Body of pancreas (tissue), 4 donors: Measurements from ENCODE around the gene SEC61G. TPM values are rescaled to one million over a fixed set of nuclear protein-coding genes. Genes with fewer than 3 reads are reported as not detected.

Experiments
- ATAC-seq: fragments of 150-250 bp; one replicate; pipeline ENCODE4 v1.9.1; 2016
- DNase-seq, 4 donors: peaks; one replicate each; pipeline ENCODE4 v3.0.0-alpha.2; 2019
- H3K27ac ChIP-seq, 4 donors: fragments of 200-600 bp; sonication (generic); 1 replicate in 3 of 4; 2 replicates in 1 of 4; pipeline versions ENCODE4 v1.5.1 to v1.6.1; 2016 to 2019; ENCODE audit warnings: mild to moderate bottlenecking in 1 of 4, mixed read lengths in 1 of 4, moderate library complexity in 1 of 4
- H3K27me3 ChIP-seq, 2 donors: fragments of 200-600 bp; sonication (generic); one replicate each; pipeline ENCODE4 v1.6.0; 2016; ENCODE audit warnings: mild to moderate bottlenecking in 1 of 2
- H3K36me3 ChIP-seq, 2 donors: fragments of 200-600 bp; sonication (generic); replicated peaks in 1 of 2; 2 replicates each; pipeline ENCODE4 v1.5.1; 2016; ENCODE audit warnings: low read depth in 2 of 2; ENCODE audit not compliant: insufficient read depth in 1 of 2
- H3K4me1 ChIP-seq: fragments of 200-600 bp; sonication (generic); one replicate; pipeline ENCODE4 v1.6.0; 2016
- H3K4me3 ChIP-seq, 2 donors: fragments of 200-600 bp; sonication (generic); 1 replicate in 1 of 2; 2 replicates in 1 of 2; pipeline ENCODE4 v1.5.1; 2016 to 2019
- H3K9me3 ChIP-seq, 3 donors: fragments of 200-600 bp; sonication (generic); 1 replicate in 2 of 3; 2 replicates in 1 of 3; pipeline ENCODE4 v1.5.1; 2016
- POLR2A ChIP-seq, 3 donors: fragments of 450-650 bp; IDR thresholded peaks; one replicate each; pipeline ENCODE4 v1.6.1; 2016; ENCODE audit warnings: antibody characterized with exemption in 3 of 3, mild to moderate bottlenecking in 2 of 3
- WGBS, 2 donors: methylation state at CpG; one replicate each; pipeline ENCODE4 v1.1.5; 2017; 5-methylcytosine and 5-hydroxymethylcytosine counted together
- intact Hi-C: fragments of 100-400 bp; cut with DNase I; formaldehyde crosslinking; loops from one replicate; pipeline ENCODE4 v1.15.1; 2023
- total RNA-seq, 2 donors: library from RNA; depleted of rRNA; stranded (reverse); fragments of >200 nt; gene quantifications; one replicate each; pipeline ENCODE4 v1.1.0, GENCODE V29; 2016
- TF ChIP-seq, protein P1 (sequence below), 7 experiments: fragments of 450-650 bp in 4 of 7; fragments of 200-600 bp in 3 of 7; sonication (generic) in 3 of 7; IDR thresholded peaks; one replicate each; pipeline ENCODE4 v1.5.1; 2016 to 2019; ENCODE audit warnings: antibody characterized with exemption in 7 of 7

The SEC61G gene
- total RNA-seq, 2 donors from 2014 or later = 119 to 120 TPM

DNA sequence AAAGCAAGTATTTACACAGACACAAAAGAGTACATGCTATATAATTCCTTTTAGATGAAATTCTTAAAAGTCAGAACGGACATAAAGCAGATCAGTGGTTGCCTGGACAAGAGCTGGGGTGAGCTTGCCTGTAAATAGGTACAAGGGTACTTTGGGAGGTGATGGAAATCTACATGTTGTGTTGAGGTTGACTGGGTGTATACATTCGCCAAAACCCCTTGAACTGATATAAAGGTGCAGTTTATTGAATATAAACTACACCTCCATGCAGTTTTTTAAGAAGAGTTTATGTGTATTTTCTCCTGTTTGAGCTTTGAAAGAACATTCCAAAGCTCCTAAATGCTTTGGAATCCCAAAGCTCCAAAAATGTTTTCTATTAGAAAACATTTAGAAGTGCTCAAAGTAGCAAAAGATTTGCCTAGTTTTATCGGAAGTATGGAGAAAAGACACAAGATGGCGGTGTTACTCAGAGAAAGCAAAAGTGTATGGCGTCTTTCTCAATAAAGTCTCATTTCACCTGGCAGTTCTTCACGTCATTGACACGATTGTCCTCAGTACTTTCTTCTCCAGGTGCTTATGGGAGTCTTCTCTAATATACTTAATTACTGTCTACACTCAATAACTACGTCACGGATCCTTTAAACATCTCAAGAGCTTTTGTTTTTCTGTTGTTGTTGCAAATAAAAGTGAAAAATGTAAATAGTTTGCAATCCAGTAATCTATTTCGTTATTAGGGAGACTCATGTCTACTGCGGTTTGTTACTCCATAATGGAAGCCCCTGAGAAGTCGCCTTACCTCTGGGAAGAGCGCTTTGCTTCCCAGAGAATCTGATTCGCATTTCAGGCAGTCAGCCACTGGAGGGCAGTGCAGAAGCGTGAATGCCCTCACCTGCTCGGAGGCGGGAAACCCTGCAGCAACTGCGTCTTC is 14.7 kb upstream of the SEC61G start:
- DNase-seq = peak; percentile 89 to 92 (median 89)
- peak; percentile 99 for ATAC-seq
- Histone ChIP-seq H3K4me1 (peaks cover 5% of the 10 kb centered on the region), H3K27ac (peak overlapping the region in 3 of 4 donors; percentile 35 to 59 (median 53)), H3K4me3 (no peak overlapping the region), H3K36me3 (no peaks in the 10 kb centered on the region), H3K27me3 (no peaks in the 10 kb centered on the region), H3K9me3 (no peaks in the 10 kb centered on the region)
- peak in 1 of 3 donors; percentile 16 for TF ChIP-seq POLR2A (IDR thresholded peaks at IDR 0.05)
- TF ChIP-seq, protein P1, sequence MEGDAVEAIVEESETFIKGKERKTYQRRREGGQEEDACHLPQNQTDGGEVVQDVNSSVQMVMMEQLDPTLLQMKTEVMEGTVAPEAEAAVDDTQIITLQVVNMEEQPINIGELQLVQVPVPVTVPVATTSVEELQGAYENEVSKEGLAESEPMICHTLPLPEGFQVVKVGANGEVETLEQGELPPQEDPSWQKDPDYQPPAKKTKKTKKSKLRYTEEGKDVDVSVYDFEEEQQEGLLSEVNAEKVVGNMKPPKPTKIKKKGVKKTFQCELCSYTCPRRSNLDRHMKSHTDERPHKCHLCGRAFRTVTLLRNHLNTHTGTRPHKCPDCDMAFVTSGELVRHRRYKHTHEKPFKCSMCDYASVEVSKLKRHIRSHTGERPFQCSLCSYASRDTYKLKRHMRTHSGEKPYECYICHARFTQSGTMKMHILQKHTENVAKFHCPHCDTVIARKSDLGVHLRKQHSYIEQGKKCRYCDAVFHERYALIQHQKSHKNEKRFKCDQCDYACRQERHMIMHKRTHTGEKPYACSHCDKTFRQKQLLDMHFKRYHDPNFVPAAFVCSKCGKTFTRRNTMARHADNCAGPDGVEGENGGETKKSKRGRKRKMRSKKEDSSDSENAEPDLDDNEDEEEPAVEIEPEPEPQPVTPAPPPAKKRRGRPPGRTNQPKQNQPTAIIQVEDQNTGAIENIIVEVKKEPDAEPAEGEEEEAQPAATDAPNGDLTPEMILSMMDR (IDR thresholded peaks at IDR 0.05) = peak; percentile 59 to 94 (median 89)
- WGBS, 2 donors = 14 to 15% methylated on average over 18 of the region's 18 CpGs
- intact Hi-C loops = no loop called here

DNA sequence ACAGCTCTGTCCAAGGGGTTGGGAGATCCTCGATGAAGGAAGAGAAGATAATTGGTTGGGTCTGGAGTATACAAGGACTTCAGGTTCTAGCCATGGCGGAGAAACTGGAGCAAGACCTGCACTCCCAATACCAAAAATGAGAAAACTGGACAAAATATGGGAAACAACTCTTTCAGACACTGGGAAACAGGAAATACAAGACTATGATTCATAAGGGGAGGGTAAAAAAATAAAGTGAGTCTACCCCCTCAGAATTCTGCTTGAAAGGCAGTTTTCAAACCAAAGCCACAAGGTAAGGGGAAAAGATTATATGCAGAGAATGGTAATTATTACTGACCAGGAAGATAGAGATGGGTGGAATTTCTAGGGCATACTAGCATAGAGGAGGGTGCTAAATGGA is 10.2 kb upstream of the SEC61G start:
- intact Hi-C loops = no loop called here
- 80 to 85% methylated on average over 2 of the region's 2 CpGs for WGBS, 2 donors
- no peak overlapping the region for H3K27ac ChIP-seq

DNA sequence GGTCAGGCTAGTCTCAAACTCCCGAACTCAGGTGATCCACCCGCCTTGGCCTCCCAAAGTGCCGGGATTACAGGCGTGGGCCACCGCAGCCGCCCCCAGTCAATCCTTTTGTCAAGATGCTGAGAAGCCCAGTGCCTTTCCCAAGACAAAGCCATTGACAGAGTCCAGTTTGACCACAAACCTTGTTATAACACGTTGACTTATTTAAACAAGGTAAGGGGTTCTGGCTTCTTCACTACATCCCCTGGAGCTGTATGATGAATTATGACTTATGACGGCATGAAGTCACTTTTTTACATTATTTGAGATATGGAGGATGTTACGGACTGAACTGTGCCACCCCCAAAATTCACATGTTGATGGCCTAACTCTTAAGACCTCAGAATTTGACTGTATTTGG is 5.8 kb upstream of the SEC61G start:
- WGBS, 2 donors = 93 to 94% methylated on average over 9 of the region's 9 CpGs
- Histone ChIP-seq H3K9me3 (peaks cover 0 to 5% (median 0%) of the 10 kb centered on the region in 3 donors), H3K36me3 (no peaks in the 10 kb centered on the region), H3K27ac (no peak overlapping the region), H3K4me1 (peaks cover 8% of the 10 kb centered on the region), H3K4me3 (no peak overlapping the region), H3K27me3 (no peaks in the 10 kb centered on the region)
- DNase-seq = no peak
- TF ChIP-seq POLR2A (IDR thresholded peaks at IDR 0.05) = no peak
- TF ChIP-seq, protein P1 (IDR thresholded peaks at IDR 0.05) = no peak
- intact Hi-C loops = no loop called here
- ATAC-seq = no peak

More for the DNA sequence above, 10.2 kb upstream of the SEC61G start:
- Histone ChIP-seq H3K9me3 (no peaks in the 10 kb centered on the region), H3K36me3 (no peaks in the 10 kb centered on the region), H3K4me3 (no peak overlapping the region), H3K4me1 (peaks cover 3% of the 10 kb centered on the region), H3K27me3 (no peaks in the 10 kb centered on the region)
- TF ChIP-seq POLR2A (IDR thresholded peaks at IDR 0.05) = no peak
- DNase-seq (no peak), ATAC-seq (no peak)

DNA sequence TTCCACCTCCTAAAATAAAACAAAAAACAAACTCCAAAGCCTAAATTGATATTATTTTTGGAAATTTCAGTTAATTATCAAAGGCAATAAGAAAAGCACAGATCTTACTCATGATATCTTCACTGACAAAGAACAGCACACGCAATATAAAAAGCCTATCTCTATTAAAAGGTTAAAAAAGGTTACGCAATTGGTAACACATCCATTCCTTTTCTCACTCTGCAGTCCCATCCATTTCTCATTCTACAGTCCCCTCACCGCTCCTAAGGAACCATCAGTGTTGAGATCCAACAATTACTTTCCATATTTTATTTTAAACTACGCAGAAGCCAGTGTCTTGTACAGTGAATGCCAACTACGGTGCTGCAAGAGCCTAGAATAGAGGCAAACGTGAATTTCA is 1.3 kb downstream of the SEC61G start:
- whole genome bisulfite sequencing, 2 donors = 32 to 33% methylated on average over 6 of the region's 6 CpGs
- TF ChIP-seq, protein P1 (IDR thresholded peaks at IDR 0.05) = no peak
- TF ChIP-seq POLR2A (IDR thresholded peaks at IDR 0.05) = peak in 2 of 3 donors; percentile 17 to 42
- no peaks in the 10 kb centered on the region for H3K27me3 ChIP-seq
- H3K27ac ChIP-seq = no peak overlapping the region
- H3K4me3 ChIP-seq = peak overlapping the region in 1 of 2 donors; percentile 81
- DNase-seq = no peak
- intact Hi-C loops = no loop called here
- ATAC-seq = no peak
- peaks cover 2 to 4% of the 10 kb centered on the region in 2 donors for H3K36me3 ChIP-seq
- peaks cover 0 to 5% (median 0%) of the 10 kb centered on the region in 3 donors for H3K9me3 ChIP-seq
- peaks cover 51% of the 10 kb centered on the region for H3K4me1 ChIP-seq

DNA sequence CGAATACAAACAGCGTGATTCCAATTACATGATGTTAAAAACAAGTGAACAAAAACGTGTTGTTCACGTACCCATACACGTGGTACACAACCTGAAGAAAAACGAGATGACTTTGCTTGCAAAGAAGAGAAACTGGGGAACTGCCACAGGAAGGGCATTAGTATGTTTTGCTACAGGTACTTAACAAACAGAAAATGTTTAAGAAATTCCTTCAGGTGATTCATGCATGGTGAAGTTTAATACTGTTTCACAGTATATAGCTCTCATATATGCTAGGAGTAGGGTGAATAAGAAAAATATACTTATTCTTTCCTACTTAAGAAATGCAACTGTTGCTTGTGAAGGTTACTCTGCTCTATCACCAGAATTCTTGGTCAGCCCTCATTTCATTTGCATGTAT is 9.8 kb downstream of the SEC61G start:
- Histone ChIP-seq H3K36me3 (peaks cover 0 to 33% of the 10 kb centered on the region in 2 donors), H3K27ac (no peak overlapping the region), H3K4me3 (no peak overlapping the region), H3K9me3 (no peaks in the 10 kb centered on the region), H3K27me3 (no peaks in the 10 kb centered on the region), H3K4me1 (peaks cover 6% of the 10 kb centered on the region)
- intact Hi-C loops = no loop called here
- TF ChIP-seq POLR2A (IDR thresholded peaks at IDR 0.05) = no peak
- TF ChIP-seq, protein P1 (IDR thresholded peaks at IDR 0.05) = no peak
- 75 to 81% methylated on average over 6 of the region's 6 CpGs for WGBS, 2 donors
- DNase-seq (no peak), ATAC-seq (no peak)
